T-helper 9 cell (primary cell): ENCODE data around the gene ATAD3C.
"Not testable (repeated sequence)": the region's sequence is repeated elsewhere in the genome, so short reads cannot be mapped to it uniquely, and the experiment has no call there.

Experiments
- DNase-seq: peaks from one replicate; pipeline ENCODE4 v3.0.0-alpha.2; 2020

ATAD3C gene

GRCh38 chr1:1419363-1419812 is 30.1 kb upstream of the ATAD3C start:
- DNase-seq: no peak

- DNase-seq: no peak
Observed at GRCh38 chr1:1419813-1420653, 29.5 kb upstream of the ATAD3C start.

- no peak for DNase-seq
Observed at GRCh38 chr1:1420654-1421141, 28.8 kb upstream of the ATAD3C start.

- no peak for DNase-seq
Observed at GRCh38 chr1:1421147-1421906, 28.2 kb upstream of the ATAD3C start, which contains the start of gene ANKRD65. Gene ANKRD65, minus strand, starts transcription at chr1:1421276. Its CDS starts 271 bp downstream, at chr1:1421005.

GRCh38 chr1:1421907-1422464 is 27.5 kb upstream of the ATAD3C start:
- DNase-seq: no peak

DNA sequence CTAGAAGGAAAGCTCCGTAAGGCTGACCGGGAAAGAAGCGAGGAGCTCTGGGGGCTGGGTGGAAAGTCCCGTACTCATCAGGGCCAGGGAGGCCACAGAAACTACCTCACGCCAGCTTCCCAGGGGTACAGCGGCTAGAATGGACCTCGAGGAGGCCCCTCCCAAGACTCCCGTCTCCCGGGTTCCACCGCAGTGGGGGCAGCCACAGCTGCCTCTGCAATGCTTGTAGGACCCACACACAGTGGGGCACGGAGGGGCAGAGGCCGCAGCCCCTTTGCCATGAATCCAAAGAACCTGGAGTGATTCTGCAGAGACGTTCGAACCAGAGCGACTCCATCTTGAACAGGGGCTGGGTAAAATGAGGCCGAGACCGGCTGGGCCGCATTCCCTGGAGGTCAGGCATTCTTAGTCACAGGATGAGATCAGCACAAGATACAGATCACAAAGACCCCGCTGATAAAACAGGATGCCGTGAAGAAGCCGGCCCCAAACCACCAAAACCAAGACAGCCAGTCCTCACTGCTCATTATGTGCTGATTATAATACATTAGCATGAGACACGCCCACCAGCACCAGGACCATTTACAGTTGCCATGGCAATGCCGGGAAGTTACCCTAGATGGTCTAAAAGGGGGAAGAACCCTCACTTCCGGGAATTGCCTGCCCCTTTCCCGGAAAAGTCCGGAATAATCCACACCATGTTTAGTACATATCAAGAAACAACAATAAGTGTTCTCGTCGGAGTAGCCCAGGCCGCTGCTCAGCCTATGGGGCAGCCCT is 26.8 kb upstream of the ATAD3C start:
- no peak for DNase-seq

GRCh38 chr1:1423245-1423597 is 26.3 kb upstream of the ATAD3C start:
- DNase-seq: no peak

DNA sequence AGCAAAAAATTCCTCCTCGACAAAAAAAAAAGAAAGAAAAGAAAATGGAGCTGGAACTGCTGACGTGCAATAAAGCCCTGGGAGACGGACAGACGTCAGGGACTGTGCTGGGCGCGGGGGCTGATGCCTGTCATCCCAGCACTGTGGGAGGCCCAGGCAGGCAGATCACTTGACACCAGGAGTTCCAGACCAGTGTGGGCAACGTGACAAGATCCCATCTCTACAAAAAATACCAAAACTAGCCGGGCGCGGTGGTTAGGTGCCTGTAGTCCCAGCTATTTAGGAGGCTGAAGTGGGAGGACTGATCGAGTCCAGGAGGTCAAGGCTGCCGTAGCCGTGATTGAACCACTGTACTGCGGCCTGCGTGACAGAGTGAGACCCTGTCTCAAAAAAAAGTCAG is 24.8 kb upstream of the ATAD3C start:
- DNase-seq: no peak

- no peak for DNase-seq
Observed at GRCh38 chr1:1425426-1425752, 24.1 kb upstream of the ATAD3C start.

DNA sequence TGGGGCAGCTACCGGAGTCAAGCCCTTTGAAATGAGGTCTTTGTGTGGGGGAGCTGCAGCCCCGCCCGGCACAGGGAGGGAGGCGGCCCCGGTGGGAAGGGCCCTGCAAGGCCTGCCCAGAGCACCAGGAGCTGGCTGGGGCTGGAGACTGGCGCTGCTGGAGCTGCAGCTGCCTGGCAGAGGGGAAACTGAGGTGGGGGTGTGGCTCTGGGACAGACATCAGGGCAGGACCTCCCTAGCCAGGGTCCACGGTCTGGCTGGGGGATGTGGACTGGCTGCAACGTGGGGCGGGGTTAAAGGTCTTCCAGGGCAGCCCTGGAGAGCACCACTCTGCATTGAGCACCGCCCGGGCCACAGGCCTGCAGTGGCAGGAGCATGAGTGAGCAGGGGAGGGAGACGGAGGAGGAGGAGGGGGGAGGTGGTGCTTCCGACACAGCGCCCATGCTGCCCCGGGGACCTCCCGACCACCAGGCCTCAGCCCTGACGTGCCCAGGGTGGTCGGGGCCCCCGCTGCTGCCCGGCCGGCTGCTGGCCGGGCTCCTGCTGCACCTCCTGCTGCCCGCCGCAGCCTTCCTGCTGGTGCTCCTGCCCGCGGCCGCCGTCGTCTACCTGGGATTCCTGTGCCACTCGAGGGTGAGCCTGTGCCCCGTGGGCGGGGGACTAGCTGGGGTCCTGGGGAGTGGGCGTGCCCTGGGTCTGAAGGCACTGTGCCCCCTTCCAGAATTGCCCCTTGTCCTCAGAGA is 23.6 kb upstream of the ATAD3C start:
- no peak for DNase-seq

GRCh38 chr1:1426496-1427105 is 22.9 kb upstream of the ATAD3C start:
- no peak for DNase-seq

GRCh38 chr1:1427106-1427819 is 22.2 kb upstream of the ATAD3C start:
- no peak for DNase-seq

DNA sequence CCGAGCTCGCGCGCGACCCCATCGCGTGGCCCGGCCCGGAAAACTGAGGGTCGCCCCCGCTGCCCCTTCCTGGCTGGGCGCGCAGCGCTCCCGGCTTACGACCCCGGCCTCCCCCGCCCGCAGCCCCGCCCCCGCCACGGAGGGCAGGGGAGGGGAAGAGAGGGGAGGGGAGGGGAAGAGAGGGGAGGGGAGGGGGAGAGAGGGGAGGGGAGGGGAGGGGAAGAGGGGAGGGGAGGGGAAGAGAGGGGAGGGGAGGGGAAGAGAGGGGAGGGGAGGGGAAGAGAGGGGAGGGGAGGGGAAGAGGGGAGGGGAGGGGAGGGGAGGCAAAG is 21.7 kb upstream of the ATAD3C start:
- no peak for DNase-seq

DNA sequence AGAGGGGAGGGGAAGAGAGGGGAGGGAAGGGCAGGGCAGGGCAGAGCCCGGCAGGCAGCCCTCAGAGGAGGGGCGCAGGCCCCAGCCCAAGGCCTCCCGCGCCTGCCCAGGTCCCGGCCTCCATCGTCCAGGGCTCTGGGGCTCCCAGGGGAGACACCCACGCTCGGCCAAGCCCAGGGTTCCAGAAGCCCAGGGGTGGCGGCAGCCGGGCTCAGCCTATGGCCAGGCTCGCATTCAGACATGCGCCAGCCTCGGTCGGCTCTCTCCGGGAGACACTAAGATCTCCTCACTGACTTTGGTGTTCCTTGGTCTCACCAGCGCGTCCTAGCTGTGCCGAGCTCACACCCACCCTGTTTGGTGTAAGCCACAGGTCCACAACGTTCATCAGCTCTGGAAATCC is 21.3 kb upstream of the ATAD3C start:
- no peak for DNase-seq

DNA sequence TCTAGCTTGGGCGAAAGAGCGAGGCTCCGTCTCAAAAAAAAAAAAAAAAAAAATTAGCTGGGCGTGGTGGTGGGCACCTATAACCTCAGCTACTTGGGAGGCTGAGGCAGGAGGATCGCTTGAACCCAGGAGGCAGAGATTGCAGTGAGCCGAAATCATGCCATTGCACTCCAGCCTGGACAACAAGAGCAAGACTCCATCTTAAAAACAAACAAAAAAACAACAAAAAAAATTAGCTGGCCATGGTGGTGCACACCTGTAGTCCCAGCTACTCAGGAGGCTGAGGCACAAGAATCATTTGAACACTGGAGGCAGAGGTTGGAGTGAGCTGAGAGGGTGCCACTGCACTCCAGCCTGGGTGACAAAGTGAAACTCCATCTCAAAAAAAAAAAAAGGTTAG is 20.5 kb upstream of the ATAD3C start:
- not testable (repeated sequence) for DNase-seq

DNA sequence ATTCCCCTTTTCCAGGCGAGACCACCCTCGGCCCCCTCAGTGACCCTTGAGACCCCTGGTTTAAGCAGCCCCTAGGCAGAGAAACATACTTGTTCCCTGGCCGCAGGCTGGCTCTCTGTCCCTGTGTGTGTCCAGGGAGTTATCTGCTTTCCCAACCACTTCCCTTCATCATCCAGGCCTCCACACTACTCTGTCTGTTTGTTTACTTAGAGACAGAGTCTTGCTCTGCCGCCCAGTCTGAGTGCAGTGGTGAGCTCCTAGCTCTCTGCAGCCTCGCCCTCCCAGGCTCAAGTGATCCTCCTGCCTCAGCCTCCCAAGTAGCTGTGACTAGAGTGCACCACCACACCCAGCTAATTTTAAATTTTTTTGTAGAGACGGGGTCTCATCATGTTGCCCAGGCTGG is 19.8 kb upstream of the ATAD3C start:
- DNase-seq: no peak

DNA sequence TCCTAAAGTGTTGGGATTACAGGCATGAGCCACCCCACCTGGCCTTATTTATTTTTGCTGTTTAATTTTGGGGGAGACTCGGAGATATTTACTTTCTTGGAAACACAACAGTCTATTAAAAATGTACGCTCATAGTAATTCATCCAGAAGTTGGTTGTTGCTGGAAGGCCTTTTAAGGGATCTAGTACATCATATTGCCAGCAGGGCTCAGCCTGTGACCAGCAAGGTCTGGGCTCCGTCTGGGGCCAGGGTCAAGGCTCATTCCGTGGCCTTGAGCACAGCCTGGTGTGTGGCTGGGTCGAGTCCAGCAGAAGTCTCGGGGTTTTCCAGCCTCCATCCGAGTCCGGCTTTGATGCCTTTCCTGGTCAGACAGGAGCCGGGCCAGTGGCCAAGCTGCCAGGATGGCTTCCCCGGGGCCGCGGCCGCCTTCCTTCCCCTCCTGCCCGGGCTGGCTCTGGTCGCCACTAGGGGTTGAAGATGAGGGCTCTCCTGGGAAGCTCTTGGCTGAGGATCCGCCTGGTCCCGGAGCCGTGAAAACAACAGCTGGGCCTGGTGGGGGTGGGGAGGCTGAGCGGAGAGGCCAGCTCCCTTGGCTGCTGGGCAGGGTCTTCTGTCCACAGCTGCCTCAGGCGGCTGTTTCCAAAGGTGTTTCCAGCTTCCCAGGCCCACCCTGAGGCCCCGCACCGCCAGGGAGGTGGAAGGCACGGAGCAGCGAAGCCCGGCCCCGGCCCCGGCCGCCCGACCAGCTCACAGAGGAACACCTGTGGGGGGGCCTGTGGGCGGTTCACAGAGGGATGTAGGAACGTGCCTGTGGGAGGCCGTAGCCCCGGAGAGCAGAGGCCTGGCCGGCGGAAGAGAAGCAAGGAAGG is 19.1 kb upstream of the ATAD3C start:
- no peak for DNase-seq

- DNase-seq: no peak
Observed at GRCh38 chr1:1430992-1431844, 18.3 kb upstream of the ATAD3C start.

DNA sequence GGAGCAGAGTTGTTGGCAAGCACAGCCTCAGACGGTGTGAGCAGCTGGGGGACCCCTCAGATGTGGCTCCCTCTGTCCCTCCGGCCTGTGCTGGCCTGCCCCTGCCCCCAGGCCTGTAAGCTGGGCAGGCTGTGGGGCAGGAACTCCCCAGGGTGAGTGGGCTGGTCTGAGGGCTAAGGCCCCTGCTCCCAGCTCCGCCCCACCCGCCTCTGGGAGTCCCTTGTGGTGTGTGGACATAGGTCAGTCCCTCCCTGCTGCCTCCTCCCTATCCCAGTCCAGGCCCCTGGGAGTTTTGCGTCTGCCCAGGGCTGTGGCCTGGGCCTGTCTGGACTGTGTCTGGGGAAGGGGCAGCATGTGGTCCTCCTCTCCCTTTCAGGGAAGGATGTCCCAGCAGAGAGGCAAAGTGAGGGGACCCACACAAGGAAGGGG is 17.6 kb upstream of the ATAD3C start:
- no peak for DNase-seq
